HG03159 (cell line): ENCODE data around the gene GLRA3.
A peak's percentile ranks its signal among the peaks of the same experiment; 100 is the strongest.
"Not testable (repeated sequence)": the region's sequence is repeated elsewhere in the genome, so short reads cannot be mapped to it uniquely, and the experiment has no call there.

Experiments
- ATAC-seq: cut with Tn5 transposase; IDR thresholded peaks from one replicate; pipeline ENCODE4 v1.9.1; 2021; ENCODE audit warnings: mild to moderate bottlenecking, moderate library complexity; ENCODE audit not compliant: unreplicated experiment

Gene GLRA3

DNA sequence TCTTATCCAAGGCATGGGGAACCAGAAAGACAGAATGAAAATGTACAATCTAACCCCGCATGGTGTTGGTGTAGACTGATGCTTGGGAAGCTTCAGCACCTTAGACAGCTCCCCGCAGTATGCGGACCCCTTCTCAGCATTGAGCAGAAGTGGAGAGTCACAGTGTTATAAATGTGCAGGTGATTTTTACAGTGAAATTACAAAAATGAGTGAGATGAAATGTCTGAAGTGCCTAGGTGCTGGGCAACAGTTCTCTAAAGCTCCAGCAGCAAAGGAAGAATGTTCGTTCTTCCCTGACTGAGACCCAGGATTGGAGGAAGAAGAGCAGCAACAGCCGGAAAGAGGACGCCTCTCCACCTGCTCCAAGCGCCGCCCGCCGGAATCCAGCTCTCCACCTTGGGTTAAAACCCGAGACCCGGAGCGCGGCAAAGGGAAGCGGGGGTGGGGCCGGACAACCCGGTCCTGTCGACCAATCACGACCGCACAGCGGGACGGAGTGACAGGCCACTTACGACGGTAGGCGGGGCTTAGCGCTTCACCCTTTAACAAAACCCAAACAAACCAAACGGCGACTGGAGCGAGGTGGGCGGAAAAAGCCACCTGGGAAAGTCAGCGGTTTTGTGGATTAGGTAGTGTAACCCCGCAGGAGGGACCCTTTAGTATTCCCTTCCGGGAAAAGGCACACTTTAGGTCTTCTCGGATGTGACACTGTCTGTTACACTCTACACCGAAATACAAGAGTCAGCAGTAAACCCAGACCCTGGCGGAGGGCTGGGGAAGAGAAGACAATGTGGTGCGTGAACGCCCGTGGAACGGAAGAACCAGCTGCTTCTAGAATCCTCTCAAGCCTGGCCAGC lies at the start of gene GLRA3:
Gene GLRA3 (minus strand): TSS at position 403 of the 857 bp plus-strand sequence. CDS start 436 bp downstream, outside the sequence.
- ATAC-seq, result peak; percentile 82

DNA sequence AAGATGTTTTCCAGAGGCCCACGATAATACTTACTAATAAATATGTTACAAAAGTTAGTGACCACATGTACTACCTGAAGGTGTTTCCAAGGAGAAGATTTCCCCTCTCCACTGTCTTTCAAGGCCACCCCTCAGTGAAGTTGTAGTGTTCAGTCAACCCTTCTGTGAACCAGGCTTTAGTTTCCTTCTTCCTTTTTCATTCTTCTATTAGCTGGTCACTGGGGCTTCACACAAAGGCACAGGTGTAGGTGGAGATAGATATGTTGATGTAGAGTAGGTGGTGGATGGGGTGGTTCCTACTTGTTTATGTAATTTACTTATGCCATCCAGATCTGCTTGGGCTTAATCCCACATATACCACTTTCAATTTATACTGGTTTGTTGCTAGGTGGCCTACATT lies 45.9 kb upstream of the GLRA3 start:
- no peak for ATAC-seq

DNA sequence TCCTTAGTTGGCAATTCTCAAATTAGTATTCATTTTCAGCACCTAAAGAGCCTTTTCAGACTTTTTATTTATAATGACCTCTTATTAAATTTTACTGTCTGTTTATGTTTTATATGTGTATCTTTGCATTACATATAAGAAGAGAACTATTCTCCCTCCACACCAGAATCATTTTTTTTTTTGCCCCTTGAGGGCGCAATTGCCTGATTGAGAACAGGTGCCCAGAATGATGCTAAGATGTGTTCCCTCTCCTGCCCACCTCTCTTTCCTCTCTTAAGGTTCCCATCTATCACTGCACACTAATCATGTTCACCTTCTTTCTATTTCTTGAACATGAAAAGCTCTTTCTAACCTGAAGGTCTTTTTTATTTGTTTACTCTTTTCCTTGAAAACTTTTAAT lies 44.9 kb upstream of the GLRA3 start:
- ATAC-seq, result no peak

DNA sequence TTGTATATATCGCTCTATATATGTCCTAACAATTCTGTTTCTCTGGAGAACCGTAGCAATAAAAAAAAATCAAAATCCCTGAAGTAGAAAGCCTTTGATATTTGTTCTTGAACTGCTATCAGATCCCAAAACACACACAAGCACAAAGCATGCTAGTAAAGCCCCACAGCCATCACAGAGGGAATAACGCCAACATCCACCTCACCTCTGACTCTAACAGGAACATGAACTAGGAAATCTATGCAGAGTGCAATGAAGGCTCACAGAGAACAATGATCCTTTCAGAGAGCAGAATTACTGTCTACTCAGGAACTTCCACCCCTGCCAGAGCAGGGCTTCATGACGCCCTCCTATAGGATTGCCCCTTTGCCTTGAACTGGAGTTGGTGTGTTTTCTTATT lies 44.1 kb upstream of the GLRA3 start:
- not testable (repeated sequence) for ATAC-seq

DNA sequence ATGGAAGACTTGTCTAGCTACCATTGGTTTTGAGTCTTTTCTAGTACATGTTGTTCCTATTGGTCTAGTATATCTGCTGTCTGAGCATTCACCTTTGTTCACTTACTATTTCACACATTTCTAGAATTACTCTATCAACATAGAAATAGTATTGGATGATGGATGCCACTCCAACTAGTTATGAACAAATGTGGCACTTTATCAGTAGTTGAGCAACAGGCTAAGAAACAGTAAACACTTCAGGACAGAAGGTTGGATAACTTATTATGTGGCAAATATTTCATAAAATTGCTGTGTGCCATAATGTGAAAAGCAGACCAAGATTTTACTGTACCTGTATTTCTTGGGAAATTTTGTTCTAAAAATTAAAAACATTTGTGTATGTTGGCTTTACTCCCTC lies 42.4 kb upstream of the GLRA3 start:
- ATAC-seq, result no peak

DNA sequence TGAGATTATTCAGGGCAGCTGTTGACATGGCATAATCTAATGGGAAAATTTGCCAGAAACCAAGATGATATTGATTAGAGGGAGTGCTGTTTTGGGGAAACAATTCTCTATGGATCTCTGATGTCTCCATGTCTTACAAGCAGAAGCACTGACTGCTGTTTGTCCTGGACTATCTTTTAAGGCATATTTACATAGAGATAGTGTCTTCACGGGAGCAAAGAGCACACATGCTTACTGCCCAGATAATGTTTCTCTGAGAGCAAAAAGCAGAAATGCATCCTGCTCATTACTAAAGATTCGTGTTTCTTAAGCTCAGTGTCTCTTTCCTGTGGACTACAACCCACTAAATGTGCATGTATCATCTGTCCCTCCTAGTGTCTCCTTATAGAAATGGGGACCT lies 41.3 kb upstream of the GLRA3 start:
- ATAC-seq, result no peak

DNA sequence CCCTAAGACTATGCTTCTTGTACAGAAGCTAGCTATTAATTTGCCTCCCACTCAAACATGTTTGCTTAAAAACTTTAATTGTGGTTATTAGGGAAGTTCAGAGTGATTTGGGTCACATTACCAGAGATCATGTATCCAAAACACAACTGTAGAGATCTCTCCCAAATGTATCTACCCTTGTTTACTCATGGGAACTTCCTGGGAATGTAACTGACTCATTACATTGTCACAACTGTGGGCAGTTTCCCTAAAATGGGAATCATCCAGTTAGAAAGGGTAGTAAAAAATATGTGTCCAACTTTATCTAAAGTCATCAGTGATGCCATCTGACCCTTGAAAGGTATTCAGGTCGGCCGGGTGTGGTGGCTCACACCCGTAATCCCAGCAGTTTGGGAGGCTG lies 40.3 kb upstream of the GLRA3 start:
- no peak for ATAC-seq

DNA sequence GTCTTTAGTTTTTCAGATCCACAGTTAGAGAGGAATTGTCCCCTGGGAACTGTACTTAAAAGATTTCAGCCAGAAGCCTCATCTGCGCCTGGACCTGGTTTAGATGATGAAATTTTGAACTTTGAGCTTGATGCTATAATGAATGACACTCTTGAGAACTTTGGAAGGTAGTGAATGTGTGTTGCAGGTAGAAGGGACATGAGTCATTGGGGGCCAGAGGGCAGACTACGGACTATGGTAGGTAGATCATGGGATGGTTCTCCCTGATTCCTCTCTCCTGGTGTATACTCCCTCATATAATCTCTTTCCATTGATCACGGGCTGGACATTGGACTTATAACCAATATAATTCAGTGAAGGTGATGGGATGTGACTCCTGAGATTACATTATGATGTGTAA lies 38.9 kb upstream of the GLRA3 start:
- ATAC-seq, result no peak

DNA sequence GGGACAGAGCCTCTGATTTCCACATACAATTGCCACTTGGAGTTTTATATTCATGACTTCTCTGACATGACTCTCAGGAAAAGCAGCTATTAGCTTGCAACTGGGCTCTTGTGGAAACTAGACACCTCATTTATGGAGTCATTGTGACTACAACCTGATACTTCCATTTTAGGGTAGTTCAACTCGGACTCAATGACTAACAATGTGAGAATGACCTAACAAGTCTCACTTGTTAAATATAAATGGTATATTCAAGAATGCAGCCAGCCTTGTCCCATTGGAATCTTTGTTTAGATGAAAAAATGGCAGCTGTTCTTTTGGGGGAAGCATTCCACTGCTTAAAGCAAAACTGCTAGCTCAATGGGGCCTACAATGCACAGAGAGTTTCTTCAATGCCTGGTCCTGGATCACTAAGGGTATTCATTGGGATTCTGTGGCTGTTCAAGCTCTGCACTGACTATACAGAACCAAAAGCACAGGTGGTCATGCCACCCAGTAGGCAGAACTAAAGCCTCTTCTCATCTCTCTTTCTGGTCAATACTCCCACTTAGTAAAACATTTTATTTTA lies 36.5 kb upstream of the GLRA3 start:
- ATAC-seq, result no peak

DNA sequence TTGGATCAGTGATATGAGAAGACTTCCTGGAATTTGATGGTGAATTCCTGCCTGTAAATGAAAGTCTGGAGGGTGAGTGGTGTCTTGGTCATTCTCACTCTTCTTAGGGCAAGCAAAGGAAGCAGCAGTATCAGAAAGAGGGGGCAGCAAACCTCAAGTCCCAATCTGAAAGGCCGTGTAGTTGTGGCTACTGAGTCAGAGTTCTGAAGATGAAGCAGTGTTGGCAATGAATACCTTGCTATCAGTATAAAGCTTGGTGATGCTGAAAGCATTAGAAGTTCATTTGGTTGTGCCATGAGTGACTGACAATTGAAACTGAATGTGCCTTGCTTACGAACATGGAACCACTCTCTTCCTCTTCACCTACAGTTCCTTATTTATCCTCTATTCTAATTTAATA lies 35.0 kb upstream of the GLRA3 start:
- no peak for ATAC-seq

DNA sequence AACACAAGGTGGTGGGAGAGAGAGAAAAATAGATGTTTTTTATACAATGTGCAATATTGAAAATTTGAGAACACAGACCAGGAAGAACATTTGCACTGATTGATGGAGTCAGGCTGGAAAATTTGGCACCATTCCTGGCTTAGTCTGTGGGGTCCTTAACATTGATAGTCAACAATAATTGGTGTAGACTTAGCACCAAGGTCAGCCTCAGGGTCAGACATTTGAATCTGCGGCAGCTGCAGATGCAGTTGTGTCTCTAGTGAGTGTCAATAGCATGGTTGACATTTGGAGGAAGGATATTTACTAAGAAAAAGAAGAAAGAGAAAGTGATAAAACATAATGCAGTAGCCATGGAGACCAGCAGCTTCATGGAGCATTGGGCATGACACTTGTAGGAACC lies 31.5 kb upstream of the GLRA3 start:
- no peak for ATAC-seq

DNA sequence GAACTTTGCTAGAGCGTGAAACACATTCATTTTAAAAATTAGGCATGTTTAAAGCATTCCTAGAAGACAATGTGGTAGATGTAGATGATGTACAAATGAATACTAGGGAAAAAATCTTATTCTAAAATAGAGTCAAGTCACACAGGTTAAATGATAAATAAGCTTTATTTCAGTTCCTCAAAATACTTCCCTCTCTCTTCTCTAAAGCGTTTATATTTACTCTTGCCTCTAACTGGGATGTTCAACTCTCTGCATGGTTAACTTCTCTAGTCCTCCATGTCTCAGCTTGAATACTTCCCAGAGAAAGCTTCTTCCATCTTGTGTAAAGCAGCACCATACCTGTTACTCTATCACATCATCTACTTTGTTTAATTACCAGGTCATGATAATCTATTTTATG lies 30.9 kb upstream of the GLRA3 start:
- peak; percentile 59 for ATAC-seq

DNA sequence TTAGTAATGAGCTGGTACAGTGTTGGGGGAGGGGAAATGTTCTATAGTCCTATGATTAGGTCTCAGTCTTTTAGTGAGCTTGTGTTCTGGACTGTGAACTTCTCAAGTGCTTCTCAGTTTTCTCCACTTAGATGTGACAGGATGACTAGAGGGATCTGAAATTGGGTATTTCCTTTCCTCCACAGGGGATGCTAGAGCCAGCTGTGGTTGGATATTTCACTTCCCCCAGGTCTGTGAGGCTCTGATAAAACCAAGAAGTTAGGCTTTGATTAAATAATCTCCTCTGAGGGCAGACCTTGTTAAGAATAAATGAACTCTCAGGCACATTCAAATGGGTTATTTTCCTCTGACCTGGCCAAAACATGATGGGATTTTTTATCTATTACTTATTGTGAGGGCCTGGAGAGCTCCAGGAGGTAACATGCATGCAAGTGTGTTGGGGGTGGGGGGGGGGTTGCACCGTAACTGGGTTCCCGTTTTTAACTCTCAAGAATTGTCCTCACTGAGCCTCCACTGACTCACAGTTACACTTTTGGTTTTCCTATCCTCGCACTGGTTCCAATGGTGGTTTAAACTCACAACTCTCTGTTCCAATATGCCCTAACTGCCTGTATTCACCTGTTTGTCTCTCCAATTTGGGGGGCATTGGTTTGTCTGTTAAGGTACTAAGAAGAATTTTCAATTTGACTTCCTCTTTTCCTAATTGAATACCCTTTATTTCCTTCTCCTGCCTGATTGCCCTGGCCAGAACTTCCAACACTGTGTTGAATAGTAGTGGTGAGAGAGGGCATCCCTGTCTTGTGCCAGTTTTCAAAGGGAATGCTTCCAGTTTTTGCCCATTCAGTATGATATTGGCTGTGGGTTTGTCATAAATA lies 28.1 kb upstream of the GLRA3 start:
- no peak for ATAC-seq

DNA sequence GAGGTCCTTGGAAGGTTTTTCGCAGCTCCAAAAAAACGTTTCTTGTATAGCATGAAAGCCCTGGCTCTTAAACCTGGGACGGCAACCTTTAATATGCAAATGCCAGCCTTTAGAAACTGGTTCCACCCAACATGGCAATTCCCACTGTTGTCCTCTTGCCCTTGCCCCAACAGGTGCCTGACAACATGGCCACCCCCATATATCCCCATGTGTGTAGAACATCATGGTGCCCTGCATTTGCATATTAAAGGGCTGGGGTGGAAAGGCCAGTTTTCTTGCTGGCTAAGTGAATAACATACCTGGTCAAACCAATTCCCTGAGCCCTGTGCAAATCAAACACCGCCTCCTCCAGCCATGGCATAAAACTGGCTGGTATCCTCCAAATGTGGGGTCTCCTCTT lies 26.0 kb upstream of the GLRA3 start:
- ATAC-seq, result no peak

DNA sequence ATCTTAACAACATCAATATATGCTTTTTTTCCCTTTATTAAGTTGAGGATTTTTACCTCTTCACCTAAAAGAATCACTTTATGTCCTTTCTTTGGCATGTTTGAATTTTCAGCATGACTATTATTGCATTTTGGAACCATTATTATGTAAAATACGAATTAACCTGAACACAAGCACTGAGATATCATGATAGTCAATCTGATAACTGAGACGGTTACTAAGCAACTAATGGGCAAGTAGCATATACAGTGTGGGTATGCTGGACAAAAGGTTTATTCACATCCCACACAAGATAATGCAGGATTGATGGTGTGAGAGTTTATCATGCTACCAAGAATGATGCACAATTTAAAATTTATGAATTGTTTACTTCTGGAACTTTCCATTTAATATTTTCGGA lies 24.6 kb upstream of the GLRA3 start:
- no peak for ATAC-seq

DNA sequence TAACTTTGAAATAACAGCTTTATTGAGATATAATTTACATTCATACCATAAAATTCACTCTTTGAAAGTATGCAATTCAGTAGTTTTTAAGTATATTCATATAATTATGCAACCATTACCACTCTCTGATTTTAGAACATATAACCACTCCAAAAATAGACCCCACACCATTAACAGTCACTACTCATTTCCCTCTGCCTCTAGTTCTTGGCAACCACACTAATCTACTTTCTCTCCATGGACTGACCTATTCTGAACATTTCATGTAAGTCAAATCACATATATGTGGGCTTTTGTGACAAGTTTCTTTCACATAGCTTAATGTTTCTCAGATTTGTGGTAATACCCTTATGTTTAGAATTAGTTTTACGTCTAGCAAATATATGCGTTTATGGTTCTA lies 19.5 kb upstream of the GLRA3 start:
- ATAC-seq, result no peak

DNA sequence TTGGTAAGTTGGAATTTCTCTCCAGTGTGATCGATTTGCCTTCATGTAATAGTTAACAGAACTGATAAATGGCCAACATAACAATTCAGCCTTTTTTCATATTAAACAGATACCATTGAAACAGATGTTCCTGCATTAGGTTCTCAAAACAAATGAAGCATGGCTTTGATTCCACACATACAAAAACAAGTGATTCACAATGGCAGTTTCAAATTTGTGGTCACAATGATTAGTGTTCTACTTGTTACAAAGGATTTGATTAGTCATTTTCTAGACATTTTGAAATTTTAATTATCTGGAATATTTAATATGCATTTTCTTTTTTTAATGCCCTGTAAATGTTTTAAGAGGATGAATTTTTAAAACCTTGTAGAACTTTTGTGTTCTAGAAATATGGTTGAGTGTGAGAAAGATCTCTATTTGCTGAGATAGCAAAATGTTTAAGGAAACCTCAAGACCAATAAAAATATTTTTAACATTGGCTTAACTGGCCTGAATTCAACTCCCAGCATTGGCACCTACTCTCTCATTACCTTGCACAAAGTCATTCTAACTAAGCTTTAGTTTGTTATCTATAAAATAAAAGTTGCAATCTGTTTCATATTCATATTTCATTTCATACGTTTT lies 18.9 kb upstream of the GLRA3 start:
- no peak for ATAC-seq

DNA sequence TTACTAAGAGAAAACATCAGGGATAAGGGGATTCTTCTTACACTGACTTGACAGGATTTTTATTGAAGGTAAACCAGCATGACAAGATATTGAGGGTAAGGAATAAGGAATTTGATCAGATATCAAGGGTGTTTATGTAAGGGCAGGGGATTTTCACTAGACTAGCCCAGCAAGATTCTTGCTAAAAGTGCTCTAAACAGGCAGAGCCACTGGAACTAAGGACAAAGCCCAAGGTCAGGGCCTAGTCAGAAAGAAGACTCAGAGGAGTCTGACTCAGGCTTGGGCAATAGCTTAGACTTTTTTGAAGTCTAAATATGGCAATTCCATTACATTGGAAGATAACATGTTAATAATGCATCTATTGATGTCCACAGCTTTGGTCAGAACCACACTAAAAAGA lies 6.5 kb upstream of the GLRA3 start:
- no peak for ATAC-seq

DNA sequence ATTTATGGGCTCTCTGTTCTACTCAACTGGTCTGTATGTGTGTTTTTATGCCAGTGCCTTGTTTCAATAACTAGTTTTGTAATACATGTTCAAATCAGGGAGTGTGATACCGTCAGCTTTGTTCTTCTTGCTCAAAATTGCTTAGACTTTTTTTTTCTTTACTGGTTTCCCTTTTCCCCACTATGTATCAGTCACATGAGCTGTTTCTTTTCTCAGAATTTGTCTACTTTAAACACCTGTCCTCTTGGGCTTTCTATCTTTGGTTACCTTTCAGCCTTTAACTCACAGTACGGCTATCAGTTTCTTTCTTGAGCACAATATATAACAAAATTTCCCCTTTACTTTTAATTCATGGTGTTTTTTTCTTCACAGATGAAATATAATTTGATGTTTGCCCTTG lies 5.4 kb upstream of the GLRA3 start:
- ATAC-seq, result no peak

DNA sequence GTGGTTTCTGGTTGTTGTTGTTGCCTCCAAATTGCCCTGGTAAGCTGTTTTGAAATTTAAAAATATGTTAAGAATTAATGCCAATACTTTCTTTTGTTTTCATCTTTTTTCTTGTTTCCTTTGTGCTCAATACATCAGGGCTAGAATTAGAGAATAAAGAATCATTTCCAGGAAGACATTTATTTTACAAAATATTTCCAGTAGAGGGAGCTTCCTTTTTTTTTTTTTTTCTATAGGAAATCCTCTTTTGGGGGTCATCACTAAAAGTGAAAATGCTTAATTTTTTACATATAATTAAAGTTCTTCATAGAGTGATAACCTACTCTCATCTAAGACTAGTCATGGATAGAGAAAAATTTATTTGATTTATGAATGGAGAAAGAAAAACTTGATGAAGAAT lies 2.4 kb downstream of the GLRA3 start:
- ATAC-seq, result no peak

DNA sequence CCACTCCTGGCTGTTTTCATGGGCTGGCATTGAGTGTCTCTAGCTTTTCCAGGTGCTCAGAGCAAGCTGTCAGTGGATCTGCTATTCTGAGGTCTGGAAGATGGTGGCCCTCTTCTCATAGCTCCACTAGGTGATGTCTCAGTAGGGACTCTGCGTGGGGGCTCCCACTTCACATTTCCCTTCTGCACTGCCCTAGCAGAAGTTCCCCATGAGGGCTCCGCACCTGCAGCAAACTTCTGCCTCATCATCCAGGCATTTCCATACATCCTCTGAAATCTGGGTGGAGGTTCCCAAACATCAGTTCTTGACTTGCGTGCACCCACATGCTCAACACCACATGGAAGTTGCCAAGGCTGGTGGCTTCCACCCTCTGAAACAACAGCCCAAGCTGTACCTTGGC lies 13.8 kb downstream of the GLRA3 start:
- no peak for ATAC-seq
